ENCODE data around the gene MTRF1.

Gene MTRF1

DNA sequence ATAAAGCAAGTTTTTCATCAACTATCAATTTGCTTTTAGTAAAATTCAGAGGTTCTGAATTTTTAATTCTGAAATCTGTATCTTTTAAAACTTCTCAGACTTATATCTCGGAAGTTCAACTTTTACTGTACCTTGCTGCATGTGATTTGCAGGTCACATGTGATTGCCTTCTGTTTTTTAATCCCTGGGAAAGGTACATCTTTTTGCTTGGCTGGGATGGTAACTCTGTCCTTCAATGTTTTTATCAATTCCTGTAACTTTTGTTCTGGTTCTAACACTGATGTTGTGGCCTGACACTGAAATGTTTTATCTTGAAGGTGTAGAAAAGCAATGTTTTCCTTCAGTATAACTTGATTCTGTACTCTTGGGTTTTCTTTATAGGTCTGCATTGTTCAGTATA lies 31.5 kb upstream of the MTRF1 start:
- TF ChIP-seq CTCF (IDR thresholded peaks at IDR 0.05; ENCODE audit: low read depth, low read length): no peak
- no peak overlapping the region for H3K4me3 ChIP-seq (ENCODE audit: low read depth, low read length)
- no peak for DNase-seq (ENCODE audit: low read depth, low spot score)
- in situ Hi-C loops (cut with HindIII; ENCODE audit: low sequenced_read_pairs): no loop called here

DNA sequence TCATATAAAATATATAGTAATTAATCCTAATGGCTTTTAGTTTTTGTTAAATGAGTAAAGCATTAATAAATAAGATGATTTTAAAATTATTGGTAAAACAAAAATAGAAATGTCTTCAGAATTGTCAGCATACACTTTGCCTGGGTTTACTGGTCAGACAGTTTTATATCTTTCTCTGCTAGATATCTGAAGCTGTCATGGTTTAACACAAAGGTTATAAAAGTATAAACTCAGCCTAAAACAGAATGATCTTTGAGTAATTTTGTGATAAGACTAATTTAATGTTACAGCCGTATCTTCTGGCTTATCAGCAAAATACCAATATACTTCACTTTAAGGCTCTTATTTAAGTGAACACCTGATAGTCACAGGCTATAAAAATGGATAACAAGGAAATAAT lies 29.9 kb upstream of the MTRF1 start:
- no peak for TF ChIP-seq CTCF (IDR thresholded peaks at IDR 0.05; ENCODE audit: low read depth, low read length)
- H3K4me3 ChIP-seq (ENCODE audit: low read depth, low read length): no peak overlapping the region
- in situ Hi-C loops (cut with HindIII; ENCODE audit: low sequenced_read_pairs): no loop called here
- DNase-seq (ENCODE audit: low read depth, low spot score): no peak

DNA sequence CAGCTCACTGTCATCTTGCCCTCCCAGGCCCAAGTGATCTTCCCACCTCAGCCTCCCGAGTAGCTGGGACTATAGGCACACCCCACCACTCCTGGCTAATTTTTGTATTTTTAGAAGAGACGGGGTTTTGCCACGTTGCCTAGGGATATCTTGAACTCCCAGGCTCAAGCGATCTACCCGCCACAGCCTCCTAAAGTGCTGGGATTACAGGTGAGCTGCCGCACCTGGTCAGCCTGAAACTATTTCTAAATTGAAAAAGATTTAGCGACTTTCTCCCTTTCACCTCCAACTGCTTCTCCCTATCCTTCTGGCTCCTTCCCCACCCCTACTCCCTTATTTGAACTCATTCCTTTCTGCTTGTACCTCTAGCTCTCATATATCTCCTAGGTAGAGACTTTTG lies 27.9 kb upstream of the MTRF1 start:
- in situ Hi-C loops (cut with HindIII; ENCODE audit: low sequenced_read_pairs): no loop called here
- DNase-seq (ENCODE audit: low read depth, low spot score): no peak
- no peak overlapping the region for H3K4me3 ChIP-seq (ENCODE audit: low read depth, low read length)
- no peak for TF ChIP-seq CTCF (IDR thresholded peaks at IDR 0.05; ENCODE audit: low read depth, low read length)

- no peak for TF ChIP-seq CTCF (IDR thresholded peaks at IDR 0.05; ENCODE audit: low read depth, low read length)
- in situ Hi-C loops (cut with HindIII; ENCODE audit: low sequenced_read_pairs): no loop called here
- DNase-seq (ENCODE audit: low read depth, low spot score): no peak
Observed at GRCh38 chr13:41289463-41289881, 26.1 kb upstream of the MTRF1 start.

GRCh38 chr13:41286370-41286769 lies 23.0 kb upstream of the MTRF1 start:
- no peak overlapping the region for H3K4me3 ChIP-seq (ENCODE audit: low read depth, low read length)
- DNase-seq (ENCODE audit: low read depth, low spot score): no peak
- in situ Hi-C loops (cut with HindIII; ENCODE audit: low sequenced_read_pairs): no loop called here
- TF ChIP-seq CTCF (IDR thresholded peaks at IDR 0.05; ENCODE audit: low read depth, low read length): no peak

More at GRCh38 chr13:41289463-41289881, 26.1 kb upstream of the MTRF1 start:
- no peak overlapping the region for H3K4me3 ChIP-seq (ENCODE audit: low read depth, low read length)

DNA sequence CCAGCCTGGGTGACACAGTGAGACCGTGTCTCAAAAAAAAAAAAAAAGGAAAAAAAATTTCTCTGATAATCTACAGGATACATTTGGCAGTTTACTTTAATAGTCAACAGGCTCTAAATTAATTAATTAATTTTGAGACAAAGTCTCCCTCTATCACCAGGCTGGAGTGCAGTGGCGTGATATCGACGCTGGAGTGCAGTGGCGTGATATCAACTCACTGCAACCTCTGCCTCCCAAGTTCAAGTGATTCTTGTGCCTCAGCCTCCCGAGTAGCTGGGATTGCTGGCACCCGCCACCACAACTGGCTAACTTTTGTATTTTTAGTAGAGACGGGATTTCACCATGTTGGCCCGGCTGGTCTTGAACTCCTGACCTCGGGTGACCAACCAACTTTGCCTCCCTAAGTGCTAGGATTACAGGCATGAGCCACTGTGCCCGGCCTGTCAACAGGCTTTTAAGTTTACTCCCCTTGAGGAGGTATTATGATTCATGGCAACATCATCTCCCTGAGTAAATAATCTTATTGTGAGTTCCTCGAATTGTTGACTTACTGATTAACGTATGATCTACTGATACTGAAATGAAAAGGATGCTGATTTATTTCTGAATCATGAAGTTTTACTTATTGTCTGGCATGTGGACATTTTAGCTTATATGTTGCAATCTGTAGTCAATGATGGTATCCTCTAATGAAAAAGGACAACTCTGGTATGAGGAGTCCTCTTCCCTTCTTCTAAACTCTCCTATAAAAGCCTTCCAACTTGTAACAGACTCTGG lies 21.3 kb upstream of the MTRF1 start:
- H3K4me3 ChIP-seq (ENCODE audit: low read depth, low read length): no peak overlapping the region
- in situ Hi-C loops (cut with HindIII; ENCODE audit: low sequenced_read_pairs): no loop called here
- peak; percentile 53 for DNase-seq (ENCODE audit: low read depth, low spot score)
- TF ChIP-seq CTCF (IDR thresholded peaks at IDR 0.05; ENCODE audit: low read depth, low read length): no peak
